ENCODE data around the gene ATP8A1.

DNA sequence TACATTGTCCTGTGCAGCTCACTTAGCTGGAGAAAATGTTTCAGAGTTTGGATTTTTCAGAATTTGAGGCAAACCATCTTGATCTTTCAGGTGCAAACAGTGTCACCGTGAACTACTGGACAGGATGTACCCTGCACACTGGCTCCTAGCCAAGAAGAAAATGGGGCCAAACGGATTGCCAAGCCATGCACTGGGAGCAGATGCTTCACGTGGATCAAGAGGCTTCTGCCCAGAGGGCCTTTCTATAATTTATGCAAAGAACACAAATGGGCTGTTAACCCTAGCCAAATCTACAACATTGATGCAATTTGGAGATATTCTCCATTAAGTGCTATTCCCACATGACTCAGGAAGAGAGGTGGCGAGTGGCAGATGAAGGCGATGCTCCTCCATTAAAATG, 46.9 kb upstream of the ATP8A1 start:
- TF ChIP-seq, protein P1, sequence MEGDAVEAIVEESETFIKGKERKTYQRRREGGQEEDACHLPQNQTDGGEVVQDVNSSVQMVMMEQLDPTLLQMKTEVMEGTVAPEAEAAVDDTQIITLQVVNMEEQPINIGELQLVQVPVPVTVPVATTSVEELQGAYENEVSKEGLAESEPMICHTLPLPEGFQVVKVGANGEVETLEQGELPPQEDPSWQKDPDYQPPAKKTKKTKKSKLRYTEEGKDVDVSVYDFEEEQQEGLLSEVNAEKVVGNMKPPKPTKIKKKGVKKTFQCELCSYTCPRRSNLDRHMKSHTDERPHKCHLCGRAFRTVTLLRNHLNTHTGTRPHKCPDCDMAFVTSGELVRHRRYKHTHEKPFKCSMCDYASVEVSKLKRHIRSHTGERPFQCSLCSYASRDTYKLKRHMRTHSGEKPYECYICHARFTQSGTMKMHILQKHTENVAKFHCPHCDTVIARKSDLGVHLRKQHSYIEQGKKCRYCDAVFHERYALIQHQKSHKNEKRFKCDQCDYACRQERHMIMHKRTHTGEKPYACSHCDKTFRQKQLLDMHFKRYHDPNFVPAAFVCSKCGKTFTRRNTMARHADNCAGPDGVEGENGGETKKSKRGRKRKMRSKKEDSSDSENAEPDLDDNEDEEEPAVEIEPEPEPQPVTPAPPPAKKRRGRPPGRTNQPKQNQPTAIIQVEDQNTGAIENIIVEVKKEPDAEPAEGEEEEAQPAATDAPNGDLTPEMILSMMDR (IDR thresholded peaks at IDR 0.05) = no peak
- TF ChIP-seq POLR2A (IDR thresholded peaks at IDR 0.05) (no peak), POLR2AphosphoS5 (IDR thresholded peaks at IDR 0.05) (no peak)

All from prostate gland (tissue), 2 donors.